ENCODE measurements around the gene TMEM231. TPM values are rescaled to one million over a fixed set of nuclear protein-coding genes. Genes with fewer than 3 reads are reported as not detected.

The TMEM231 gene
- total and polyA plus RNA-seq, 2 donors (not counting 1 experiment from before 2014, with no cell fraction given), result 9.6 to 18.8 TPM

DNA sequence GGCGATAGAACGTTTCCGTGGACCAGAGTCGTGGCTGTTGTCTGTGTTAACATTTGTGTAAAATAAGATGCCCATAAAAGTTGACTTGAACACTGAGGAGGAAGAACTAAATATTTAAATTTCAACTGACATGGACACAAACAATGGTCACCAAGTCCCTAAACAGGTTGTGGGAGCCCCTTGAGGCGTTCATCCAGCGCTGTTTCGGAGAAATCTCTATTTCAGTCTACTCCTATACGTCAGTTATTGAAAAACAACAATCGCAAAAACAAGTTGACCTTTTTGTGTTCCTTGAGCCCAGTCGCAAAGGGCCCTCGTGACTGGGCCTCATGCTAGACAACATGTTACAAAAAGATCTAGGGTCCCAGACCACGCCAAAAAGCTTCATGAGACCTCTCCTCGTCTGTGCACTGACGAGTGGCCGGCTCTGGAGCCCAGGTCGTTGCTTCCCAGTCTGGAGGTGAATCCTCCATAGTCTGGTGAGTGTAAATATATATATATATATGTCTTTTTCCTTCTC, 439 bp upstream of the TMEM231 start:
- Histone ChIP-seq H2AFZ (ENCODE audit: low read length) (peak overlapping the region; percentile 37), H3K36me3 (ENCODE audit: control insufficient read depth, insufficient read depth, low read length) (no peaks in the 10 kb centered on the region), H3K79me2 (ENCODE audit: control insufficient read depth, insufficient read depth, low read length) (no peaks in the 10 kb centered on the region), H3K27ac (ENCODE audit: insufficient read depth, low read length) (peak overlapping the region; percentile 87), H4K20me1 (ENCODE audit: control insufficient read depth, extremely low read depth, insufficient read depth, low read length) (no peaks in the 10 kb centered on the region), H3K4me3 (replicated peaks in 1 of 4; ENCODE audit: control extremely low read depth in 1 of 4, insufficient read depth in 1 of 4, low read depth in 3 of 4, low read length in 4 of 4) (peak overlapping the region in 3 of 4 experiments; percentile 71 to 79 (median 72)), H3K4me2 (ENCODE audit: extremely low read depth, insufficient read depth, low read length) (peak overlapping the region; percentile 68), H3K27me3 (ENCODE audit: control insufficient read depth, insufficient read depth, low read length) (no peaks in the 10 kb centered on the region), H3K4me1 (ENCODE audit: control insufficient read depth, extremely low read depth, insufficient read depth, low read length) (peaks cover 4% of the 10 kb centered on the region), H3K9ac (ENCODE audit: insufficient read depth, low read length) (no peak overlapping the region), H3K9me3 (ENCODE audit: control insufficient read depth, insufficient read depth, low read depth, low read length) (no peaks in the 10 kb centered on the region)
- no peak for DNase-seq (ENCODE audit: low read depth in 2 of 2)
- TF ChIP-seq EZH2 (IDR thresholded peaks at IDR 0.05; ENCODE audit: low read length, missing control alignments), result no peak
- TF ChIP-seq, protein P1, sequence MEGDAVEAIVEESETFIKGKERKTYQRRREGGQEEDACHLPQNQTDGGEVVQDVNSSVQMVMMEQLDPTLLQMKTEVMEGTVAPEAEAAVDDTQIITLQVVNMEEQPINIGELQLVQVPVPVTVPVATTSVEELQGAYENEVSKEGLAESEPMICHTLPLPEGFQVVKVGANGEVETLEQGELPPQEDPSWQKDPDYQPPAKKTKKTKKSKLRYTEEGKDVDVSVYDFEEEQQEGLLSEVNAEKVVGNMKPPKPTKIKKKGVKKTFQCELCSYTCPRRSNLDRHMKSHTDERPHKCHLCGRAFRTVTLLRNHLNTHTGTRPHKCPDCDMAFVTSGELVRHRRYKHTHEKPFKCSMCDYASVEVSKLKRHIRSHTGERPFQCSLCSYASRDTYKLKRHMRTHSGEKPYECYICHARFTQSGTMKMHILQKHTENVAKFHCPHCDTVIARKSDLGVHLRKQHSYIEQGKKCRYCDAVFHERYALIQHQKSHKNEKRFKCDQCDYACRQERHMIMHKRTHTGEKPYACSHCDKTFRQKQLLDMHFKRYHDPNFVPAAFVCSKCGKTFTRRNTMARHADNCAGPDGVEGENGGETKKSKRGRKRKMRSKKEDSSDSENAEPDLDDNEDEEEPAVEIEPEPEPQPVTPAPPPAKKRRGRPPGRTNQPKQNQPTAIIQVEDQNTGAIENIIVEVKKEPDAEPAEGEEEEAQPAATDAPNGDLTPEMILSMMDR (conservative IDR thresholded peaks at IDR 0.05 in 1 of 2, IDR thresholded peaks at IDR 0.05 in 1 of 2; ENCODE audit: low read depth in 1 of 2, low read length in 2 of 2), result no peak

DNA sequence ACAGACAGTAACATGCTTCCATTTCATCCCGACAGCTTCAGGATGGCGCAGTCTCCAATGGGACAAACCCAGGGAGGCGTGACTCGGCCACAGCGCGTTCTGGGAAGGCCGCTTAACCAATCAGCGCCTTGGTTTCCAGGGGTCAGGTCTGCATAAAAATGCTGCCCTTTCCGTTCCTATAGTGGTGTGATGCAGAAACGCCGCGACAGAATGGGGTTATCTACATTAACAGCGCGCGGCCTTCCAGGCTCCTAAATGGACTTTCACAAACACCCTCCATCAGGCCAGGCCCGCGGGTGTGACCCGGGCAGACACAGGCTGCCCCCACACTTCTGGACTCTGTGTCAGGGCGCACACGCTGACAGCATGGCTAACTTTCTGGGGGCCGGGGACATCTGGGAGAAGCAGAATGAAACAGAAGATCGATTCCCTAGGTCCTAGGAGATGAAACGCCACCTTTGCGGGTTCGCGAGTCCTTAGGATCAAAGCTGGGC, 792 bp downstream of the TMEM231 start:
- H3K36me3 ChIP-seq (ENCODE audit: control insufficient read depth, insufficient read depth, low read length), result no peaks in the 10 kb centered on the region
- H3K4me3 ChIP-seq (replicated peaks in 1 of 4; ENCODE audit: control extremely low read depth in 1 of 4, insufficient read depth in 1 of 4, low read depth in 3 of 4, low read length in 4 of 4), result peak overlapping the region; percentile 71 to 79 (median 72)
- H3K27me3 ChIP-seq (ENCODE audit: control insufficient read depth, insufficient read depth, low read length), result no peaks in the 10 kb centered on the region
- peak overlapping the region; percentile 87 for H3K27ac ChIP-seq (ENCODE audit: insufficient read depth, low read length)
- peak overlapping the region; percentile 81 for H3K9ac ChIP-seq (ENCODE audit: insufficient read depth, low read length)
- TF ChIP-seq, protein P1 (conservative IDR thresholded peaks at IDR 0.05 in 1 of 2, IDR thresholded peaks at IDR 0.05 in 1 of 2; ENCODE audit: low read depth in 1 of 2, low read length in 2 of 2), result no peak
- no peak for TF ChIP-seq EZH2 (IDR thresholded peaks at IDR 0.05; ENCODE audit: low read length, missing control alignments)
- peaks cover 4% of the 10 kb centered on the region for H3K4me1 ChIP-seq (ENCODE audit: control insufficient read depth, extremely low read depth, insufficient read depth, low read length)
- H4K20me1 ChIP-seq (ENCODE audit: control insufficient read depth, extremely low read depth, insufficient read depth, low read length), result no peaks in the 10 kb centered on the region
- H3K4me2 ChIP-seq (ENCODE audit: extremely low read depth, insufficient read depth, low read length), result peak overlapping the region; percentile 68
- no peaks in the 10 kb centered on the region for H3K9me3 ChIP-seq (ENCODE audit: control insufficient read depth, insufficient read depth, low read depth, low read length)
- DNase-seq (ENCODE audit: low read depth in 2 of 2), result peak; percentile 89 to 91
- peak overlapping the region; percentile 88 for H2AFZ ChIP-seq (ENCODE audit: low read length)
- no peaks in the 10 kb centered on the region for H3K79me2 ChIP-seq (ENCODE audit: control insufficient read depth, insufficient read depth, low read length)

DNA sequence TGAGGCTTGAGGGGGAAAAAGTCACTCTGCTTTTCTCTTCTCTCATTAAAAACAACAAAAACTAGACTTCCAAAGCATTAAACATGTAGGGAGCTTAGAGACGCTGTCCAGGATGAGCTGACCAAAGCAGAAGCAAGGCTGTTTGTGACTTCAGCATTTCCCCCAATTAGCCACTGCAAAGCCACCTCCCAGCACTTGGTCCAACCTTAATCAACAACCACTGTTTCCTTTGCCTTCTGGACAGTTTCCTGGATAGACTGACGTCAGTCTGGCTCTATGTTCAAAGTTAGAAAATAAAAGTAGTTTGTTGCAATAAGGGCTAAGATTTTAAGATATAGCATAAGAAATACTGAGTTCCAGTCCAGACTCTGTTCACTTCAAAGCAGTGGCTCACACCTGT, 3.1 kb downstream of the TMEM231 start:
- no peak overlapping the region for H3K4me2 ChIP-seq (ENCODE audit: extremely low read depth, insufficient read depth, low read length)
- no peak overlapping the region for H2AFZ ChIP-seq (ENCODE audit: low read length)
- no peak overlapping the region for H3K9ac ChIP-seq (ENCODE audit: insufficient read depth, low read length)
- H3K79me2 ChIP-seq (ENCODE audit: control insufficient read depth, insufficient read depth, low read length), result no peaks in the 10 kb centered on the region
- H3K9me3 ChIP-seq (ENCODE audit: control insufficient read depth, insufficient read depth, low read depth, low read length), result no peaks in the 10 kb centered on the region
- no peaks in the 10 kb centered on the region for H3K36me3 ChIP-seq (ENCODE audit: control insufficient read depth, insufficient read depth, low read length)
- H3K27me3 ChIP-seq (ENCODE audit: control insufficient read depth, insufficient read depth, low read length), result no peaks in the 10 kb centered on the region
- no peak overlapping the region for H3K4me3 ChIP-seq (replicated peaks in 1 of 4; ENCODE audit: control extremely low read depth in 1 of 4, insufficient read depth in 1 of 4, low read depth in 3 of 4, low read length in 4 of 4)
- H3K4me1 ChIP-seq (ENCODE audit: control insufficient read depth, extremely low read depth, insufficient read depth, low read length), result no peaks in the 10 kb centered on the region
- no peak overlapping the region for H3K27ac ChIP-seq (ENCODE audit: insufficient read depth, low read length)
- no peak for DNase-seq (ENCODE audit: low read depth in 2 of 2)
- H4K20me1 ChIP-seq (ENCODE audit: control insufficient read depth, extremely low read depth, insufficient read depth, low read length), result no peaks in the 10 kb centered on the region
- TF ChIP-seq EZH2 (IDR thresholded peaks at IDR 0.05; ENCODE audit: low read length, missing control alignments), result no peak
- TF ChIP-seq, protein P1 (conservative IDR thresholded peaks at IDR 0.05 in 1 of 2, IDR thresholded peaks at IDR 0.05 in 1 of 2; ENCODE audit: low read depth in 1 of 2, low read length in 2 of 2), result no peak
